Activated T-cell treated with anti-CD3 and anti-CD28 coated beads, Interleukin-2, amount 50 U/mL, for 4 hours (primary cell): ENCODE data around the gene CPSF7. TPM values are rescaled to one million over a fixed set of nuclear protein-coding genes. Genes with fewer than 3 reads are reported as not detected.

ENCODE experiments used
- ATAC-seq, 2 donors: fragments of 200-7000 bp; cut with Tn5 transposase; one replicate each; pipeline ENCODE4 v1.10.0; 2021
- DNase-seq: peaks from one replicate; pipeline ENCODE4 v3.0.0-alpha.2; 2020
- H3K27me3 Mint-ChIP-seq: one replicate; pipeline ENCODE4 v1.8.0; 2021; ENCODE audit warnings: low read depth, mixed read lengths
- H3K36me3 Mint-ChIP-seq: one replicate; pipeline ENCODE4 v1.8.0; 2022; ENCODE audit warnings: mixed read lengths; ENCODE audit not compliant: insufficient read depth
- H3K4me1 Mint-ChIP-seq: one replicate; pipeline ENCODE4 v1.8.0; 2021; ENCODE audit warnings: low read depth, mixed read lengths
- H3K4me3 Mint-ChIP-seq: one replicate; pipeline ENCODE4 v1.8.0; 2021; ENCODE audit warnings: mild to moderate bottlenecking, moderate library complexity, mixed read lengths
- H3K9me3 Mint-ChIP-seq: one replicate; pipeline ENCODE4 v1.8.0; 2021; ENCODE audit warnings: mixed read lengths
- total RNA-seq, 3 donors: library from RNA; stranded (reverse); gene quantifications; one replicate each; pipeline ENCODE4 v1.2.1, GENCODE V29; 2021

Gene CPSF7
- total RNA-seq, 3 donors from 2014 or later, result 131 to 142 (median 138) TPM

GRCh38 chr11:61417670-61418069, 12.1 kb downstream of the CPSF7 start:
- no peaks in the 10 kb centered on the region for H3K9me3 Mint-ChIP-seq
- peaks cover 59% of the 10 kb centered on the region for H3K36me3 Mint-ChIP-seq
- H3K4me1 Mint-ChIP-seq, result peaks cover 22% of the 10 kb centered on the region
- H3K27me3 Mint-ChIP-seq, result no peaks in the 10 kb centered on the region
- DNase-seq (no peak), ATAC-seq (no peak)
- no peak overlapping the region for H3K4me3 Mint-ChIP-seq

- Mint-ChIP-seq H3K36me3 (peaks cover 59% of the 10 kb centered on the region), H3K27me3 (no peaks in the 10 kb centered on the region), H3K9me3 (no peaks in the 10 kb centered on the region), H3K4me1 (peaks cover 19% of the 10 kb centered on the region), H3K4me3 (no peak overlapping the region)
- no peak for ATAC-seq
- no peak for DNase-seq
These were observed 12.8 kb downstream of the CPSF7 start for GRCh38 chr11:61416941-61417340.

GRCh38 chr11:61415381-61415780, 14.4 kb downstream of the CPSF7 start:
- Mint-ChIP-seq H3K36me3 (peaks cover 59% of the 10 kb centered on the region), H3K9me3 (no peaks in the 10 kb centered on the region), H3K4me1 (peaks cover 11% of the 10 kb centered on the region), H3K4me3 (no peak overlapping the region), H3K27me3 (no peaks in the 10 kb centered on the region)
- no peak for DNase-seq
- ATAC-seq, result no peak

GRCh38 chr11:61414547-61414946, 15.2 kb downstream of the CPSF7 start:
- ATAC-seq (no peak), DNase-seq (no peak)
- H3K27me3 Mint-ChIP-seq, result no peaks in the 10 kb centered on the region
- no peak overlapping the region for H3K4me3 Mint-ChIP-seq
- H3K4me1 Mint-ChIP-seq, result peaks cover 11% of the 10 kb centered on the region
- H3K9me3 Mint-ChIP-seq, result no peaks in the 10 kb centered on the region
- peaks cover 51% of the 10 kb centered on the region for H3K36me3 Mint-ChIP-seq

GRCh38 chr11:61413496-61413895, 16.3 kb downstream of the CPSF7 start:
- Mint-ChIP-seq H3K36me3 (peaks cover 48% of the 10 kb centered on the region), H3K9me3 (no peaks in the 10 kb centered on the region), H3K4me1 (peaks cover 11% of the 10 kb centered on the region), H3K27me3 (no peaks in the 10 kb centered on the region), H3K4me3 (no peak overlapping the region)
- DNase-seq (no peak), ATAC-seq (no peak)

GRCh38 chr11:61411589-61411988, 18.2 kb downstream of the CPSF7 start:
- H3K9me3 Mint-ChIP-seq, result no peaks in the 10 kb centered on the region
- H3K4me1 Mint-ChIP-seq, result peaks cover 2% of the 10 kb centered on the region
- H3K4me3 Mint-ChIP-seq, result no peak overlapping the region
- DNase-seq (no peak), ATAC-seq (no peak)
- peaks cover 37% of the 10 kb centered on the region for H3K36me3 Mint-ChIP-seq
- no peaks in the 10 kb centered on the region for H3K27me3 Mint-ChIP-seq

GRCh38 chr11:61406991-61407728, 22.6 kb downstream of the CPSF7 start:
- Mint-ChIP-seq H3K4me1 (no peaks in the 10 kb centered on the region), H3K9me3 (no peaks in the 10 kb centered on the region), H3K36me3 (peaks cover 38% of the 10 kb centered on the region), H3K4me3 (no peak overlapping the region), H3K27me3 (no peaks in the 10 kb centered on the region)
- DNase-seq (no peak), ATAC-seq (no peak)

- H3K36me3 Mint-ChIP-seq, result peaks cover 31% of the 10 kb centered on the region
These were observed 23.7 kb downstream of the CPSF7 start for GRCh38 chr11:61406067-61406466.

GRCh38 chr11:61404641-61405040, 25.1 kb downstream of the CPSF7 start:
- Mint-ChIP-seq H3K4me1 (no peaks in the 10 kb centered on the region), H3K4me3 (no peak overlapping the region), H3K27me3 (no peaks in the 10 kb centered on the region), H3K36me3 (peaks cover 34% of the 10 kb centered on the region), H3K9me3 (no peaks in the 10 kb centered on the region)
- ATAC-seq (no peak), DNase-seq (no peak)

More at GRCh38 chr11:61406067-61406466, 23.7 kb downstream of the CPSF7 start:
- Mint-ChIP-seq H3K27me3 (no peaks in the 10 kb centered on the region), H3K4me1 (no peaks in the 10 kb centered on the region), H3K9me3 (no peaks in the 10 kb centered on the region), H3K4me3 (no peak overlapping the region)
- no peak for ATAC-seq
- no peak for DNase-seq

GRCh38 chr11:61404103-61404502, 25.7 kb downstream of the CPSF7 start:
- H3K27me3 Mint-ChIP-seq, result no peaks in the 10 kb centered on the region

GRCh38 chr11:61403658-61404057, 26.1 kb downstream of the CPSF7 start:
- H3K4me1 Mint-ChIP-seq, result no peaks in the 10 kb centered on the region
- ATAC-seq, result no peak
- H3K9me3 Mint-ChIP-seq, result no peaks in the 10 kb centered on the region
- H3K4me3 Mint-ChIP-seq, result no peak overlapping the region
- no peaks in the 10 kb centered on the region for H3K27me3 Mint-ChIP-seq
- DNase-seq, result no peak
- H3K36me3 Mint-ChIP-seq, result peaks cover 34% of the 10 kb centered on the region

More at GRCh38 chr11:61404103-61404502, 25.7 kb downstream of the CPSF7 start:
- Mint-ChIP-seq H3K9me3 (no peaks in the 10 kb centered on the region), H3K4me1 (no peaks in the 10 kb centered on the region), H3K36me3 (peaks cover 34% of the 10 kb centered on the region), H3K4me3 (no peak overlapping the region)
- ATAC-seq, result no peak
- DNase-seq, result no peak

GRCh38 chr11:61401573-61401972, 28.2 kb downstream of the CPSF7 start:
- no peaks in the 10 kb centered on the region for H3K4me1 Mint-ChIP-seq
- no peak overlapping the region for H3K4me3 Mint-ChIP-seq
- H3K36me3 Mint-ChIP-seq, result peaks cover 34% of the 10 kb centered on the region
- H3K27me3 Mint-ChIP-seq, result no peaks in the 10 kb centered on the region
- H3K9me3 Mint-ChIP-seq, result no peaks in the 10 kb centered on the region
- DNase-seq (no peak), ATAC-seq (no peak)

- Mint-ChIP-seq H3K4me3 (no peak overlapping the region), H3K4me1 (no peaks in the 10 kb centered on the region), H3K36me3 (peaks cover 34% of the 10 kb centered on the region), H3K9me3 (no peaks in the 10 kb centered on the region), H3K27me3 (no peaks in the 10 kb centered on the region)
- DNase-seq (no peak), ATAC-seq (no peak)
These were observed 28.6 kb downstream of the CPSF7 start for GRCh38 chr11:61401173-61401572.

- Mint-ChIP-seq H3K4me1 (peaks cover 24% of the 10 kb centered on the region), H3K36me3 (peaks cover 7% of the 10 kb centered on the region), H3K27me3 (no peaks in the 10 kb centered on the region), H3K9me3 (no peaks in the 10 kb centered on the region), H3K4me3 (peak overlapping the region; percentile 89)
- ATAC-seq (peak in 1 of 2 donors; percentile 36), DNase-seq (no peak)
These were observed 36.7 kb downstream of the CPSF7 start for GRCh38 chr11:61392981-61393595.

- H3K4me3 Mint-ChIP-seq, result no peak overlapping the region
- peaks cover 30% of the 10 kb centered on the region for H3K4me1 Mint-ChIP-seq
- no peaks in the 10 kb centered on the region for H3K27me3 Mint-ChIP-seq
- DNase-seq (no peak), ATAC-seq (no peak)
- peaks cover under 1% of the 10 kb centered on the region for H3K36me3 Mint-ChIP-seq
- no peaks in the 10 kb centered on the region for H3K9me3 Mint-ChIP-seq
These were observed 39.6 kb downstream of the CPSF7 start for GRCh38 chr11:61390161-61390560.
